Hematopoietic multipotent progenitor cell treated with erythropoietin and hydrocortisone succinate and interleukin-3 and kit ligand, for 4 days (in vitro differentiated cells): ENCODE measurements around the gene SYNJ2.
"Not testable (repeated sequence)": the region's sequence is repeated elsewhere in the genome, so short reads cannot be mapped to it uniquely, and the experiment has no call there.

ENCODE experiments used
- DNase-seq: peaks from one replicate; pipeline ENCODE4 v3.0.0-alpha.2; 2015

Gene SYNJ2

GRCh38 chr6:157981395-157982101 is at the start of gene SYNJ2:
SYNJ2 (plus strand) TSS chr6:157981863; CDS start chr6:157981962, 99 bp downstream.
- DNase-seq: peak; percentile 81

GRCh38 chr6:157935786-157936185 is 45.9 kb upstream of the SYNJ2 start:
- DNase-seq: no peak

- no peak for DNase-seq
These were observed 44.3 kb upstream of the SYNJ2 start for GRCh38 chr6:157937318-157937717.

GRCh38 chr6:157937916-157938315 is 43.7 kb upstream of the SYNJ2 start:
- DNase-seq: no peak

- not testable (repeated sequence) for DNase-seq
These were observed 41.2 kb upstream of the SYNJ2 start for GRCh38 chr6:157940375-157941036.

- no peak for DNase-seq
These were observed 40.4 kb upstream of the SYNJ2 start for GRCh38 chr6:157941101-157941863.

GRCh38 chr6:157942351-157942750 is 39.3 kb upstream of the SYNJ2 start:
- DNase-seq: no peak

- no peak for DNase-seq
These were observed 38.3 kb upstream of the SYNJ2 start for GRCh38 chr6:157943249-157943963.

GRCh38 chr6:157943964-157944283 is 37.7 kb upstream of the SYNJ2 start:
- no peak for DNase-seq

GRCh38 chr6:157944983-157945931 is 36.4 kb upstream of the SYNJ2 start:
- no peak for DNase-seq

- DNase-seq: no peak
These were observed 35.5 kb upstream of the SYNJ2 start for GRCh38 chr6:157946053-157946617.

- DNase-seq: peak; percentile 78
These were observed 34.7 kb upstream of the SYNJ2 start for GRCh38 chr6:157946865-157947532.

- not testable (repeated sequence) for DNase-seq
These were observed 30.8 kb upstream of the SYNJ2 start for GRCh38 chr6:157950899-157951298.

GRCh38 chr6:157951828-157952227 is 29.8 kb upstream of the SYNJ2 start:
- no peak for DNase-seq

GRCh38 chr6:157952861-157953351 is 28.8 kb upstream of the SYNJ2 start:
- no peak for DNase-seq

GRCh38 chr6:157953580-157954091 is 28.0 kb upstream of the SYNJ2 start:
- no peak for DNase-seq

- DNase-seq: no peak
These were observed 27.2 kb upstream of the SYNJ2 start for GRCh38 chr6:157954150-157955117.

- no peak for DNase-seq
These were observed 26.0 kb upstream of the SYNJ2 start for GRCh38 chr6:157955675-157956074.

GRCh38 chr6:157956171-157956730 is 25.4 kb upstream of the SYNJ2 start:
- DNase-seq: no peak
